T1000 (cell line): ENCODE measurements around the gene FGF4.
"Not testable (repeated sequence)": the region's sequence is repeated elsewhere in the genome, so short reads cannot be mapped to it uniquely, and the experiment has no call there.

Source experiments
- DNase-seq: peaks from one replicate; lab custom pipeline; 2025; ENCODE audit warnings: mixed read lengths; lab: John Stamatoyannopoulos, UW

The FGF4 gene

DNA sequence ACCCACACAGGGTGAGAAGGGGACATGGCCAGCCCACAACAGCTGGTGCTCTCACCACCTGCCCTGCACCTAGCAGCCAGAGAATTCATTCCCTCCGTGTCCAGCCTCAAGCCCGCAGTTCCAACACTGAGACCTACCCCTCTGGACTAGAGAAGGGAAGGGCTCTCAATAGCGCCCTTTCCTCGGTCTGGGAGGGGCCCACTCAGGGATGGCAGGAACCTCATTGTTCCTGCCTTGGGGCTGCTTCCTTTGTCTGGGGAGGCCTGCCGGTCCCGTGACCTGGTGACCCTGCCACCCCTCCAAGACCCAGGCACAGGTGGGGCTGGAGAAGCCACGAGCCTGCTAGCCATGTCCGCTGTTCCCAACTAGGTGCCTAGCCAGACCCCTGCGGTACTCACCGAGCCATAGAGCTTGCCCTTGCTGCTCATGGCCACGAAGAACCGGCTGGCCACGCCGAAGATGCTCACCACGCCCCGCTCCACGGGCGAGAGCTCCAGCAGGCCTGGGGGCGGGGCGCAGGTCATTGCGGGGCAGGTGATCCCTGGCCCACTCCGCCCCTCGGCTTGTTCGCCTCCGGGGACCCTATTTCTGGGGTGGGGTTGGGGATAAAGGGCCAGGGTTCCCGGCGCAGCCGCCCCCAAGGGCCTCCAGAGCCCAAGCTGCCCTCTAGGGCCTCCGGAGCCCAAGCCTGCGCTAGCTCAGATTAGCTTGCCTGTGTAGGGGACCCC, 1.4 kb downstream of the FGF4 start:
- DNase-seq: no peak

DNA sequence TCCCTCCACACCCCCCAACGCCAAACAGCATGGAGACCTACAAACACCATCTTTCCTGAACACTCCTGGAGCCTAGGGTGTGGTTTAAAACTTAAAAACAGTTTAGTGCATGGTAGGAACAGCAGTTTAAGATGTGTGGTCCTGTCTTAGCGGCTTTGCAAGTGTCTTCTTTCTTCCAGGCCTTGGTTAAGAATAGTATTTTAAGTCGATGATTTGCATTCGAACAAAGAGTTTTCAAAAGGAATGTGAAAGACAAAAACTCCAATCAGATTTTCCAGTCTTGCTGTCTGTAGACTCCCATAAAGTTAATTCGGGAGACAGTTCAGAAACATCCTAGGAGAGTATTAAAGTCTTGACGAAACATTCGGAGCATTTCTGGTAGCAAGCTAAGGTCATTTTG, 3.7 kb downstream of the FGF4 start:
- no peak for DNase-seq

DNA sequence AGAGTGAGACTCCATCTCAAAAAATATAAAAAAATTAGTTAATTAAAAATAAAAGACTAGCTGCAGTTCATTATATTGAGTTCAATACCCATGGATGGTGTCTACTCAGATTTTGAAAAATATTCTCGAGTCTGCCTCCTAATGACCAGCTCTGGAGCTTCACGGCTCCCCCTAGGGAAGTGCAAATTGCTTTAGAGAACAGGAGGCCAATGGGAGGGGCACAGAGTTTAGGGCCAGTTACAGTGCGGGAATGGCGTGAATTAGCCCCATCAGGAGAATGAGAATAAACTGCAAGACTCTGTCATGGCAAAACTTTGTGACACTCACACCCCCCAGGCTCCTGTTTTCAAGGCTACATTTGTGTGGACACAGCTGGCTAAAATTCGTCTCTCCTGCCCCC, 4.6 kb downstream of the FGF4 start:
- DNase-seq: no peak

DNA sequence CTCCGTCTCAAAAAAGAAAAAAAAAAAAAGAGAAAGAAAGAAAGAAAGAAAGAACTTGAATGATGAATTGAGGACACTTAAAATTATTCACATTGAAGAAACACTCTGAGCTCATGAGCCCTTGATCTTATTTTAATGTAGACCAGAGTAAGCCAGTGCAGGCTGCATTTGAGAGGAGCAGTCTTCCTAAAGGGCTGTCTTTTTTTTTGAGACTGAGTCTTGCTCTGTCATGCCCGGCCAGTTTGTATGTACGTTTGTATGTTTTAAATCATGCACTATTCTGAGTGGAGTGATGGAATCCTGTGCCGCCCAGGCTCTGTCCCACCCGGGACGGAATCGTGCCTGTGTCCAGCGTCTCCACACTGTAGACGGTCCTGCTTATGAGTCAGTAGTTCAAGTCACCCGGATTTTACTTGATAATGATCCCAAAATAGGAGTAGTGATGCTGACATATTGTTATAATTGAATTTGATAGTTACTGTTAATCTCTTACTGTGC, 9.6 kb downstream of the FGF4 start:
- DNase-seq: no peak

DNA sequence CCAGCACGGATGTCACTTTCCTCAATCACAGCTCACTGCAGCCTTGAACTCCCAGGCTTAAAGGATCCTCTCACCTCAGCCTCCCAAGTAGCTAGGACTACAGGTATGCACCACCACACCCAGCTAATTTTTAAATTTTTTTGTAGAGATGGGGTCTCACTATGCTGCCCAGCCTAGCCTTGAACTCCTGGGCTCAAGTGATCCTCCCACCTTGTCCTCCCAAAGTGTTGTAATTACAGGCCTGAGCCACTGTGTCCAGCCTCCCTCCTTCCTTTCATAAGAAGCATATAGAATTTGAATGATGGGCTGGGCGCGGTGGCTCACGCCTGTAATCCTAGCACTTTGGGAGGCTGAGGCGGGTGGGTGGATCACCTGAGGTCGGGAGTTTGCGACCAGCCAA, 10.2 kb downstream of the FGF4 start:
- DNase-seq: not testable (repeated sequence)

DNA sequence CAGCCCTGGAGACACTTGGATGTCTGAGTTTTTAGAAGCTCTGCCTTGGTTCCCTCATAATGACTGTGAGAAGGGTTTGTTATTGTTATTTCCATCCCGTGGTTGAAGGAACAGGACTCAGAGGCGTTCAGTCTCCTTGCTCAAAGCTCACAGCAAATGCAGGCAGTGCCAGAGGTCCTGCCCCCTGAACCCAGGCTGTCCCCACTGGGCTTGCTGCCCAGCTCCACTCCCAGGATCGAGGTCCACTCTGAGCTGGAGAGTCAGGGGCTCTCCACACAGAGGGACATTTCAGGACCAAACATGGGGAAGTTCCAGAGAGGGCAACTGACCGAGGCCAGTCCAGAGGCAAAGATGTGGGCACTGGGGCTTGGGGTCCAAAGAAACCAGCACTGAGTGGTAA, 14.8 kb downstream of the FGF4 start:
- DNase-seq: no peak

DNA sequence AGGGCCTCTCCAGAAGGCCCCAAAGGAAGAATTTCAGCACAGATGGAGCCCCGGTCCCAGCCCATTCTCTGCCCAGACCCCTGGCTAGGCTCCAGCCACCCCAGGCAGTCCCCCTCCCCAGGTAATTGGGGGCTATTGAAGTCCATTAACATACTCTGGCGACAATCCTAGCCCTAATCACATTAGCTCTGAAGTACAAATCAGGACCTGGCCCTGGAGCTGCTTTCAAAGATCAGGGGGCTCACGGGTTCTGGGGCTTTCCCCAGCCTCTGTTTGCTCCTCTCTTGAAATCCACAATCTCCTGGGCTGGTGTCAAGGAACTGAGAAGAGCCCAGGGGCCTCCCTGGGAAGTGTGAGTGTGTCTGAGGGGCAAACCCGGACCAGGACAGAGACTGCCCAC, 22.3 kb downstream of the FGF4 start:
- DNase-seq: no peak

DNA sequence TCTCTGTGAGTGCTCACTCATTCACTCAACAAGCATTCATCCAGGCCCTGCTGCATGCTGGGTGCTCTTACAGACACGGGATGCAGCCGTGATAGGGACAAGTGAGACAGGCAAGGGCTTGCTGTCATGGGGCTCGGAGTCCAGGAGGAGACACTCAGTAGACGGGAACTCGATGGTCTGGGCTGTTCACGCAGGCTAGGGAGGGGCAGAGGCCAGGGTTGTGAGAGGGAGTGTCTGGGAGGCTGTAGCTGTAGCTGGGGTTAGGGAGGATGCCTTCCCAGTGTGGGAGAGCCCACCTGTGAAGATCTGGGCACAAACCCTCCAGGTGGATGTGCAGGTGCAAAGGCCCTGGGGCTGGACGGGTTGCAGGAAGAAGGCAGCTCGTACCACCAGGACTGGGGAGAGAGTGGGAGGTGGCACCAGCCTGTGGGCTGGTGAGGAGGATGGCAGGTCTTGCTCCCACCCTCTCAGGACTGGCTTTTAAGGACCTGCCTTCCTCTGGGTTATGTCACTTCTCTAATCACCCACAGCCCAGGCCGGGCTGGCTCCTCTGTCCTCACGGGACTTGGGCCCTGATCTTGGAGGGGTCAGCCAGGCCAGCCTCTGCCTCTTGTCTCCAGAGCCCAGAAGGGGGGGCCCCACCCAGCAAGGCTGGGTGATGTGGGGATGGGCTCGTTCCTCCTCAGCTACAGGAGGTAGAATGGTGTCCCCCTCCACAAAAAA, 24.1 kb downstream of the FGF4 start:
- DNase-seq: no peak

DNA sequence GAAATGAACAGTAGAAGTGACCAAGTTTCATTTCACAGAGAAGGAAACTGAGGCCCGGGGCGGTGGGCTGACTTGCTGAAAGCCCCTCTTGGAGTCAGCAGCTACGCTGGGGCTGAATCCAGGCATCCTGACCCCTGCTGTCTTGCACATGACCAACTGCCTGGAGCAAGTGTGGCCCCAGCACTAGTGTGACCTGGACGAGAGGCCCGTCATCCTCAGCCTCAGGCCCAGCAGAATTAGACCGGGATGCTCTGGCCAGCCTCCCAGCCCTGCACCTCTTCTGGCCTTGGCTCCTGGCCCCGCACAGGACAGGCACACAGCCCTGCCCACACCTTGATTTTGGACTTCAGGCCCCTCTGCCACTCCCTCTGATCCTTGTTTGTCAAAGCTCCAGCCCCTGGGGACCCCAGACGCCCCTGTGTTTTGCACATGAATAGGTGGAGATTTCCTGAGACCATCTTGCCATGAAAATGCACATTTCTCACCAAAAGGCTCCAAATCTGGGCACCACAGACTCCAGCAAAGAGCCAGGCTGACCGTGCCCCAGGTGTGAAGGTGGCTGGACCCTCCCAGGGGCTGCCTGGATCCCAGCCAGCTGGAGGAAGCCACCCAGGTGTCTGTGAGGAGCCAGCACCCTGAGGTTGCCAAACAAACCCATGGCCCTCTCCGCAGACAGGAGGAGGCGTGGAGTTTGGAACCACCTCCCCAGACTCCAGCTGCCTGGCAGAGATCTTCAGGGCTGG, 24.9 kb downstream of the FGF4 start:
- DNase-seq: no peak

DNA sequence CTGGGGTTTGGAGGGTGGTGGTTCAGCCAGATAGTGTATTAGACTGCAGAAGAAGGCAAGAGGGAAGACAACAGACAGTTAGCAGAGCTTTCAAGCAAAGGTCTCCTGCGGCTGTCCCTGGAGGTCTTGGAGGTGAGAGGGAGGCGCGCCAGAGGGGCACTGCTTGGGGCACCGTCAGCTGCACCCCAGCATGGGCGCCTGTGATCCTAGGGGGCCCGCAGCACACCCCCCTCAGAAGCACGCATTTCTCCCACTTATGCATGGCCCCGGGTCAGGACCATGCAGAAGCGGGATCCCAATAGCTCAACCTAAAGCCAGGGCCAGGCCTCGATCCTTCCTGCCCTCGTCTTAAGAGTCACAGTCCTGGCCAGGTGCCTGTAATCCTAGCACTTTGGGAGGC, 26.5 kb downstream of the FGF4 start:
- no peak for DNase-seq

DNA sequence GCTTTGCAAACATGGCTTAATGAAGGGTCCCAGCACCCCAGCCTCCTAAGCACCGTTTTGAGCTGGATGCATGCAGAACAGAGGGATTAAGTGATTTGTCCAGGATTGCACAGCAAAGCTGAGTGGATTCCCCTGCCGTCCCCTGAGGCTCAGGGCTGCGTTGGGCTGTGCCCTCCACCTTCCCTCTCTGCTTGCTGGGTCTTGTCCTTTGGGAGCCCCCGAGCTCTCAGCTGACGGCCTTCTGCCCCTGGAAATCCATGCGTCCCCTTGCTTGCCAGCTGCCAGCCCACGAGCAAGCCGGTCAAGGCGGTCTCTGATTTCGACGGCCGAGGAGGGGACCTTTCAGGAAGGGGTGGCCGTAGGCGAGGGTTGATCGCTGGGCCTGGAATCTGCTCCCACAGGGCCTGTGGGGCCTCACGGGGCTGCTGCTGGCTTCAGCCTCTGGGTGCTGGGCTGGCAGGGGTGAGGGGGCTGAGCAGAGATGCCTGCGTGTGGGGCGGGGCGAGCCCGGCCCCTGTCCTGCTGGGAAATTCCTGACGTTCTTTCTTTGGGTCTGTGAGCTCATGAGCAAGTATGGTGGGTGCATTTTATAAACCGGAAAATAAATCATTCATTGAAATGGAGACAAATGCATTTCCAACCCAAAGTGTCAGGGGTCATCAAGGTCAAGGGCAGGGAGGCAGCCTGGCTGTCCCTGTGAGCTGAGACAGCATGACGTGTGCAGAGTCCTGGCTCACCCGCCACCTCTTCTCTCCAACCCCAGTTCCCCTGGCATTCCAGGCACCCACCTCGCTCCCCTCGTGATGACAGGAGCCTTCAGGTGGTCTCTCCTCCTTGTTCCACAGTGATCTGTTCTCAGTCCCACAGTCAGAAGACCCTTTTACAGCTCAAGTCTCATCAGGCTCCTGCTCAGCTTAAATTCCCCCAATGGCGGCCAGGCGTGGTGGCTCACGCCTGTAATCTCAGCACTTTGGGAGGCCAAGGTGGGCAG, 28.1 kb downstream of the FGF4 start:
- DNase-seq: no peak

DNA sequence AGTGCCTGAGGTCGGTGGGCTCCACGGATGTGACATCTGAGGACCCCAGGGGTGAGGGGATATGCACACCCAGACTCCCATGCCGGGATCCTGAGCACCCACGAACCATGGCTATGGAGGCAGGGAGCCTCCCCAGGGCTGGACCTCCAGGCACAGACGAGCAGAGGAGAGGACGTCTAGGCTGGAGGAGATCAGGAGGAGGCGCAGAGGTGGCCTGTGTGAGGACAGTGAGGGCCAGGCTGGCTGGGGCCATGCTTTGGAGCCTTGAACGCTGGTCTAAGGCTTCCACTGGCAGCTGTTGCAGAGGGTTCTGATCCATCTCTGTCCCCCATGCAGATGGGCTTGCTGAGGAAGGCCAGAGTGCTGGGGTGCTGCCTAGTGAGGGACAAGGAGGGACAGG, 29.0 kb downstream of the FGF4 start:
- no peak for DNase-seq

DNA sequence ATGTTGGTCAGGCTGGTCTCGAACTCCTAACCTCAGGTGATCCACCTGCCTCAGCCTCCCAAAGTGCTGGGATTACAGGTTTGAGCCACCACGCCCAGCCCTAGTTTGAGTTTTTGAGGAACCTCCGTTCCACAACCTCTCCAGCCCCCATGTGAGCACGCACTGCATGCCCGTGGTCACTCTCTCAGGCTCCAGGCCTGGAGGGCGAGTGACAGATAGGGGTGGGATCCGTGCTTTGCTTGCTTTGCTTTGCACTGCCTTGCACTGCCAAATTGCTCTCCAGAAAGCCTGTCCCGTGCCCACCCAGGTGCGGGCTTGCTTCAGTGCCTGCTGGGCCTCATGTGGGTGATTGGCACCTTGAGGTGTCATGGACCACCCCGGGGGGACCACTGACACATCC, 29.9 kb downstream of the FGF4 start:
- no peak for DNase-seq

DNA sequence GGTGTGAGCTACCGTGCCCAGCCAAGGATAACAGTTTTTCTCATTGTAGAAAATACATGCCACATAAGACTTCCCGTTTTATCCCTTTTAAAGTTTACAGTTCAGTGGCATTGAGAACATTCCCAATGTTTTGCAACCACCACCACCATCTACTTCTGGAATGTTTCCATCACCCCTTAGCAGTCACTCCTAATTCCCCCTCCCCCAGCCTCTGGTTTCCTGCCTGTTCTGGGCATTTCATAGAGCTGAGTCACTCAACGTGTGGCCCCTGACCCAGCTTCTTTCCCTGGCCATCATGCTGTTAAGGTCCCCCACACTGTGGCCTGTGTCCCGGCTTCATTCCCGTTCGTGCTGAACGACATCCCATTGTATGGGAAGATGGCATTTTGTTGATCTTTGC, 30.7 kb downstream of the FGF4 start:
- DNase-seq: no peak

DNA sequence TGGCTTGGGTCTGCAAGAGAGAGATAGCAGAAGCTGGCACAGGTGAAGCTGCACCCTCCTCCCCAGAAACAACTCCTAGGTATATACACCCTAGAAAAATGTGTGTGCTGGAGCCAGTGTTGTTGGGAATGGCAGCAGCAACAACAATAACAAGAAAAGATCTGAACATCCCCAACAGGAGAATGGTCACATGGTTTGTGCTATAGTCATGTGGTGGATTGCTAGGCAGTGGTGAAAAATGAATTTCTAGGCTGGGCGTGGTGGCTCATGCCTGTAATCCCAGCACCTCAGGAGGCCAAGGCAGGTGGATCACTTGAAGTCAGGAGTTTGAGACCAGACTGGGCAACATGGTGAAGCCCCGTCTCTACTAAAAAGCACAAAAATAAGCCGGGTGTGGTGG, 40.3 kb downstream of the FGF4 start:
- DNase-seq: no peak

DNA sequence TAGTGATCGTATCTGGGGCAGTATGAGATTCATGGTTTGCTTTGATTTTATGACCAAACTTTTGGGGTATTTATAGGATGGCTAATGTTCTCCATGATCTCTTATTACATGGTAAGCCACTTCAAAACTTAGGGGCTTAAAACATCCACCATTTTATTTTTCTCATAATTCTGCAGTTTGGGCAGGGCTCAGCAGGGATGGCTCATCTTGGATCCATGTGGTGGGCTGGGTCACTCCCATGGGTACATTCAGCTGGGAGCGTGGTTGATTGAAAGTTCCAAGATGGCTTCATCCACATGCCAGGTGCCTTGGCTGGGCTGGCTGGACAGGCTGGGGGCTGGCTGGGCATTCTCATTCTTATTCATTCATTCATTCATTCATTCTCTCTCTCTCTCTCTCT, 40.8 kb downstream of the FGF4 start:
- DNase-seq: no peak

DNA sequence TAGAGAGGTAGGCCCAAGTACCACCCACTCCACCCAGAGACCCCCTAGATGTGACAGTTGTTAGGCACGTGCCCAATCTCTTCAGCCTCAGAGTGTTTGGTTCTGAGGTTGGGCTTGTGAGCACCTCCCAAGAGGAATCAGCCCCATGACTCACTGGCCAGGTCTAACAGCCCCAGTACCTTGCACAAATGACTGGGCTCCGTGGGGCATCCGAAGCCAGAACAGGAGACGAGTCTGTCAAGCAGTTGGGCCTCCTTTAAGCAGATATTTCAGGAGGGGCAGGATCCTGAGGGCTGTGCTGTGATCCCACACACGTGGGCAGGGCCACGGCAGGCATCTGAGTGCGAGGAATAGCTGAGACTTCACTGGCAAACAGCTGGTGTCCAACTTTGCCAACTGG, 42.2 kb downstream of the FGF4 start:
- DNase-seq: no peak

DNA sequence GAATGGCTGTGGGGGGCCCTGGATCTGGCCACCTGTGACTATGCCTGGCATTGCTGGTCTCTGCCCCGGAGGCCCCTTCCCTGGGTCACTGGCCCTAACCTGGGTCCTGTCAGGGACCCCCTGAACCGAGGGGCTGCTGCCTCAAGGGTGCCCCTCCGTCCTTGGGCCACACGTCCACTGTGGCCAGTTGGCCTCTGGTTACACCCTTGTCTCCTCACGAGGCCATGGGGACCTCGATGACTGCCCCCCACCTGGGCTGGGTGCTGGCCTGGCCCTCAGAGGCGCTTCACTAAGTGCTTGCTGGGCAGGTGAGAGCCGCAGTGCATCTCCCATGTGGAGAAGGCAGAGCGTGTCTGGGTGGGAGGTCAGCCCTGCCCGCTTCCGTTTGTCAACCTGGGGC, 44.0 kb downstream of the FGF4 start:
- no peak for DNase-seq

DNA sequence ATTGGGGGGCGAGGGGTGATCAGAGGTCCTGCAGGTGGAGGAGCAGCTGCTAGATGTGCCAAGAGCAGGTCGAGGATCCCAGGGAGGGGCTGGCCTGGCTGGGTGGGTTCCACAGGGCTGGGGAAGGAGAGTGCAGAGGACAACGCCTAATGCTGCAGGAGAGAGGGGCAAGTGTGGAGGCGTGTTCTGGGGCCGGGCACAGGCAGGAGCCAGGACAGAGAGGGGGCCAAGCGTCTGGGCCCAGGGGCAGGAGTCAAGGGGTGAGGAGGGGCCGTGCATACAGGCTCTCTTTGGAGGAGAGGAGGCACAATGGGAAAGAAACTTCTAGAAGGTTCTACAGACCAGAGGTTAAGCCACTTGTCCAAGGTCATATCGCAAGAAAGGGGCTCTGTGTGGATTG, 44.6 kb downstream of the FGF4 start:
- no peak for DNase-seq

DNA sequence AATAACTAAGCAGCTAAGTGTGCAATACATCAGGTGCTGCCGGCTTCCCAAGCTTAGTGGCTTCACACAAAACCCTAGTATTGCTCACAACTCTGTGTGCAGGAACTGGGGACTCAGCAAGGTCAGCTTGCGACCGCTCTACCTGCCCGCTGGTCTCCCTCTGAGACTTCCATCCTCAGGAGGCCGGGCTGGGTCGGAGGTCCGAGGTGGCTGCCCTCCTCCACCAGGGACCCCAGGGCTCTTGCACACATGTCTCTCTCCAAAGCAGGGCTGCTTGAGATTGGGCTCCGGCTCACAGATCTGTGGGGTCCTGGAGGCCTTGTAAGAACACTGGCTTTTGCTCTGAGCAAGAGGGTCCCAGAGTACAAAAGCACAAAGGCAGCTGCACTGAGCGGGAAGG, 45.9 kb downstream of the FGF4 start:
- no peak for DNase-seq

DNA sequence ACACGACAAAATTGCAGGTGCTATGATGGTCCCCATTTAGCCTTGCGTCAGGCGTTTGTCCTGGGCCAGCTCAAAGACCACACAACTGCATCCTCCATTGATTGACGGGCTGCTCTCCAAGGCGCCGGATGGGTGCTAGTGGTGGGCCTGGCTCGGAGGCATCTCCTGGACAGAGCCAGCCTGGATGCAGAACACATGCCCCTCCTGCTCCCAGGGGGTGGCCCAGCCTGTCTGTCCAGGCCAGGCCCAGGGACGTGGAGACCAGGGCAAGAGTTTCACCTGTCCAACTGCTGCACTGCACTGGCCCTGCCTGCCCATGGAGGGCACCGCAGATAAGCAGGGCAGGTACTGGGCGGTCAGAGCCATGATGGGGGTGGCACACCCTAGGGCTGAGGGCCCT, 47.9 kb downstream of the FGF4 start:
- DNase-seq: no peak

DNA sequence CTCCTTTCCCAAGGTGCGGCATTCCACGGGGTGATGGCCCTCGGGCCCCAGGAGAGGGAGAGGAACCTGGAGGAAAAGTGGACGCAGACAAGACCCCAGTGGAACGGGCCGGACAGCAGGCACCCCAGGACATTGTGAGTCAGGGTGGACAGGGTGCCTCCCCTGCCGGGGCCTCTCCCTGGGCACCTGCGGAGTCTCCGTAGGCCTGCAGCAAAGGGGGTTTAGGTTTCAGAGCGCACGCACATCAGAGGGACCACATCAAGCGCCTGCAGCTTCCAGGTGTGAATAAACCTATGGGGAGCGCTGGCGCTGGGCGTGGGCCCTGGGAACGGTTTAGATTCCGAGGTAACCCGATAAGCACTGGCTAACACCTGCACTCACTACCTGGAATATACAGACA, 48.7 kb downstream of the FGF4 start:
- DNase-seq: no peak
